Amniotic stem cell (primary cell): ENCODE measurements around the gene ERICH4.
"Not testable (repeated sequence)": the region's sequence is repeated elsewhere in the genome, so short reads cannot be mapped to it uniquely, and the experiment has no call there.

Experiments
- DNase-seq: peaks from one replicate; lab custom pipeline; 2025; lab: John Stamatoyannopoulos, UW

Gene ERICH4

DNA sequence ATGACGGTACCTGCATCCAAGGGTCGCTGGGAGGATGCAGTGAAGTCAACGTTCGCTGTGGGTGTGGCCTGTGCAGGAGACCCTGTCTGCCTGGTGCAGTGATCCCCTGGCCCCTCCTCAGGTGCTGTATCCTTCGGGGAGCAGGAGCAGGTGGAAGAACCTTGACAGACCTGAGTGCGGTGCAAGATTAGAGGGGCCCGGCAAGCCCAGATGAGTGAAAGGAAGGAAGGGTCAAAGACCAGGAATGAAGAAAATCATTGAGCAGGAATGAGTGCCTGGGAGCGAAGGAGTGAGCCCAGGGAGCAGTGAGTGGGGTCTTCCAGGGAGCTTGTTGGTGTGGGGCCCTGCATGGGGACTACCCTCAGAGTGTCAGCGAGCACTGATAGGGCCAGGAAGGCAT lies 28.5 kb upstream of the ERICH4 start:
- DNase-seq = no peak

DNA sequence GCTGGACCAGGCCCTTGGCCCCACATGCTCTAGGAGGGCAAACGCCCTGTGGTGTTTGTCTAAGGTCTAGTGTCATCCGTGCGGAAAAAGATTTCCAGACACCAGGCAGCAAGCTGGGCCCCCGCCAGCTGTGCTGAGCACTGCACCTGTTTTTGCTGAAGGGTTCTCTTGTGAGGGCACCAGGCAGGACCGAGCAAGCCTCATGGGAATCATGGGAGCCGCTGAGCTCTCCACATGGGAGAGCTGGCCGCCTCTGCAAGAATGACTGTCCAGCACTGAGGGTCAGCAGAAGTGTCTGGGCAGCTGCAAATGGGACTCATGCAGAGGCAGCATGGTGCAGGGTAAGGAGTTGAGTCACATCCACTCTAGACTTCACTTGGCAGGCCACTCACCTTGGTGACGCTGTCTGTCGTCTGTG lies 27.8 kb upstream of the ERICH4 start:
- DNase-seq = no peak

DNA sequence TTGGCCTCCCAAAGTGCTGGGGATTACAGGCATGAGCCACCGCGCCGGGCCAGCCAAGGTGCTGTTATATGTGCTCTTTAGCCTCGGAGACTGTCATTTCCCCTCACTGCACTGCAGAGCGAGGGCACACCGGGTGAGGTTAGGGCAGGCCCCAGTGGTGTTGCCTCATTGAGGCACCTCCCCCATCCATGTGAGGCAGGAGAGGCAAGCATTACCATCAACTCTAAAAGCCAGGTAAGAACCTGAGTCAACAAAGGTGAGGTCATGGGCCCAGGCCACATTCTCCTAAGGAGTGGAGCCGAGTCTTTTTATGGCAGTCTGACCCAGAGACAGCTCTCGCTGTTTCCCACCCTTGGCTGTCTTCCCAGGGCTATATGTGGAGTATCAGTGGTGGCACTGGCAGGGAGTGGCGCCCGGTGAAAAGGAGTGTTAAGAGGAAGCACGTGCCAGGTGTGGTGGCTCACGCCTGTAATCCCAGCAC lies 26.7 kb upstream of the ERICH4 start:
- no peak for DNase-seq

DNA sequence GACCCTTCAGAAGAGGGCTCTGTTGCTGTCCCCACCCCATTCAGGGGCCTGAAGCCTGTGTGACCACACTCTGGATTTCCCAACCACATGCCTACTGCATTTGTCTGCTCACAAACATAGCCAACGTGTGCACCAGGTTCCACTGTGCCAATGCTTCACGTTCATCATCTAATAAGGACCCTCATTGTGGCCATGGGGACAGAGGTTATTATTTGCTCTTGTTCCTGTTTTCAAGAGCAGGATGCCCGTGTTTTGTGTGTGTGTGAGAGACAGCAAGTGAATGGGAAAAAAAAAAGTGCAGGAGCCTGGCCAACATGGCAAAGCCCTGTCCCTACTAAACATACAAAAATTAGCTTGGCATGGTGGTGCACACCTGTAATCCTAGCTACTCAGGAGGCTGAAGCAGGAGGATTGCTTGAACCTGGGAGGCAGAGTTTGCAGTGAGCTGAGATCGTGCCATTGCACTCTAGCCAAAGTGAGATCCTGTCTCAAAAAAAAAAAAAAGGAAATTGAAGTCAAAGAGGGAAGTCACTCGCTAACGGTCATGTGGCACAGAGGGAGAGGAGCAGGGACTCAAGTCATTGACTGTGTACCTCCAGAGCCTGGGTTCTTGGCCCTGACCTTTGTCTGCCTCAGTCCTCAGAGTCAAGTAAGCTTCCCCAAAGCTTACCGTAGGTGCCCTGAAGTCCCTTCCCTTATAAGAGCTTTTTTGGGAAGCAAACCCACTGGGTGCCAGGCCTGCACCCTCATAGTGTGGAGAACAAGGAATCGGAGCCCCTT lies 22.7 kb upstream of the ERICH4 start:
- DNase-seq = no peak

DNA sequence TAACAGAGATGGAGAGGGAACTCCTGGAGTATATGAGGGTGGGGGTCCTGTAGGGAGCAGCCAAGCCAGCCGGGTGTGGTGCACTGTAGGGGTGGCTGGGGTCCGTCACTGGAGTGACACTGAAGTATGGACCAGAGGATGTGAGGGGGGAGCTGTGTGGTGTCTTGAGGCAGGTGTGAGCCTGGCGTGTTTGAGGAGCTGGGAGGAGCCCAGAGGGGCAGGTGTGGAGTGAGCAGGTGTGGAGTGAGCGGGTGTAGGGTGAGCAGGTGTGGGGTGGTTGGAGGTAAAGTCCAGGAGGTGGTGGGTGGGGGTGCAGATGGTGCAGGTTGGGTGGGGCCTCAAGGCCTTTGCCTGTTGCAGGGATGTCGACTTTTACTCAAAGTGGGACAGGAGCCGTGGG lies 21.6 kb upstream of the ERICH4 start:
- DNase-seq = no peak

DNA sequence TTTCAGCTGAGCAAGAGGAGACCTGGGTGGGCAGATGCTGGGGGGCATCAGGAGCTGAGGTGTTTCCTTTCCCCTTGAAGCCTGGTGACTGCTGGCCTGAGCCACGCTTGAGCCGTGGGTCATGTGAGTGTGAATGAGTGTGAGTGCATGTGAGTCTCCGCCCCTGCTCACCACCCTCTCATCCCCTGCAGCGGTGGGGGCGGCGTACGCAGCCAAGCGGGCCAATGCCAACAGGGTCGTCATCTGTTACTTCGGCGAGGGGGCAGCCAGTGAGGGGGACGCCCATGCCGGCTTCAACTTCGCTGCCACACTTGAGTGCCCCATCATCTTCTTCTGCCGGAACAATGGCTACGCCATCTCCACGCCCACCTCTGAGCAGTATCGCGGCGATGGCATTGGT lies 21.0 kb upstream of the ERICH4 start:
- no peak for DNase-seq

DNA sequence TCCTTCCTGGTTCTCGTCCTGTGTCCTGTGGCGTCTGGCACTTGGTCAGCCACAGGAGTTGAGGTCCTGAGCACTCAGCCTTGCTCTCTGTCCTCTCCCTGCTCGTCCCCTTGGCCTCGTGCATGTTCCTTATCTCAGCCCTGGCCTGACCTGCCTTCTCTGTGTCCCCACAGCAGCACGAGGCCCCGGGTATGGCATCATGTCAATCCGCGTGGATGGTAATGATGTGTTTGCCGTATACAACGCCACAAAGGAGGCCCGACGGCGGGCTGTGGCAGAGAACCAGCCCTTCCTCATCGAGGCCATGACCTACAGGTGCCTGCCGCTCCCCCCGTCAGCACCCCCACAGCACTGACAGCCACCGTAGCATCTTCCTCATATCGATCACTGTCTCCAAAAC lies 20.5 kb upstream of the ERICH4 start:
- no peak for DNase-seq

DNA sequence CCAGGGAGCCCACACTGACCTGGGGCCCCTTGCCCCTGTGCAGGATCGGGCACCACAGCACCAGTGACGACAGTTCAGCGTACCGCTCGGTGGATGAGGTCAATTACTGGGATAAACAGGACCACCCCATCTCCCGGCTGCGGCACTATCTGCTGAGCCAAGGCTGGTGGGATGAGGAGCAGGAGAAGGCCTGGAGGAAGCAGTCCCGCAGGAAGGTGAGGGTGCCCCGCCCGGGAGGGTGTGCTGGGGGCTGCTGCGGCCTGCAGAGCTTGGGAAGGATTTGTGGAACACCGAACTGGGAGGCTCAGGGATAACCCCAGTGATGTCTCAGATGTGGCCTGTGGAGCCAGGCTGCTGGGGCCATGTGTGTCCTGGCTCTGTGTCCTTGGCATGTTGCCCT lies 20.0 kb upstream of the ERICH4 start:
- no peak for DNase-seq

DNA sequence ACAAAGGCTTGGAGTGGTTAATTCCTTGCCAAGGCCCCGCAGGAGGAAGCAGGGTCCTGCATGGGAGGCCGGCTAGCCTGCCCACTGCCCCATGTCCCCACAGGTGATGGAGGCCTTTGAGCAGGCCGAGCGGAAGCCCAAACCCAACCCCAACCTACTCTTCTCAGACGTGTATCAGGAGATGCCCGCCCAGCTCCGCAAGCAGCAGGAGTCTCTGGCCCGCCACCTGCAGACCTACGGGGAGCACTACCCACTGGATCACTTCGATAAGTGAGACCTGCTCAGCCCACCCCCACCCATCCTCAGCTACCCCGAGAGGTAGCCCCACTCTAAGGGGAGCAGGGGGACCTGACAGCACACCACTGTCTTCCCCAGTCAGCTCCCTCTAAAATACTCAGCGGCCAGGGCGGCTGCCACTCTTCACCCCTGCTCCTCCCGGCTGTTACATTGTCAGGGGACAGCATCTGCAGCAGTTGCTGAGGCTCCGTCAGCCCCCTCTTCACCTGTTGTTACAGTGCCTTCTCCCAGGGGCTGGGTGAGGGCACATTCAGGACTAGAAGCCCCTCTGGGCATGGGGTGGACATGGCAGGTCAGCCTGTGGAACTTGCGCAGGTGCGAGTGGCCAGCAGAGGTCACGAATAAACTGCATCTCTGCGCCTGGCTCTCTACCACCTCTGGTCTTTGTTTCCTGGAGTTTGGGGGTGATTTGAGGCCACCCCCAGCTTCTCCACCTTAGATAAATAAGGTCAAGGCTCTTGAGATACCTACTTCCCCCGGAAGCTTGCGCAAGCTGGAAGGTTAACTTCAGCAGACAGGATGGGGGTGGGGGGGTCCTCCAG lies 18.4 kb upstream of the ERICH4 start:
- DNase-seq = no peak

DNA sequence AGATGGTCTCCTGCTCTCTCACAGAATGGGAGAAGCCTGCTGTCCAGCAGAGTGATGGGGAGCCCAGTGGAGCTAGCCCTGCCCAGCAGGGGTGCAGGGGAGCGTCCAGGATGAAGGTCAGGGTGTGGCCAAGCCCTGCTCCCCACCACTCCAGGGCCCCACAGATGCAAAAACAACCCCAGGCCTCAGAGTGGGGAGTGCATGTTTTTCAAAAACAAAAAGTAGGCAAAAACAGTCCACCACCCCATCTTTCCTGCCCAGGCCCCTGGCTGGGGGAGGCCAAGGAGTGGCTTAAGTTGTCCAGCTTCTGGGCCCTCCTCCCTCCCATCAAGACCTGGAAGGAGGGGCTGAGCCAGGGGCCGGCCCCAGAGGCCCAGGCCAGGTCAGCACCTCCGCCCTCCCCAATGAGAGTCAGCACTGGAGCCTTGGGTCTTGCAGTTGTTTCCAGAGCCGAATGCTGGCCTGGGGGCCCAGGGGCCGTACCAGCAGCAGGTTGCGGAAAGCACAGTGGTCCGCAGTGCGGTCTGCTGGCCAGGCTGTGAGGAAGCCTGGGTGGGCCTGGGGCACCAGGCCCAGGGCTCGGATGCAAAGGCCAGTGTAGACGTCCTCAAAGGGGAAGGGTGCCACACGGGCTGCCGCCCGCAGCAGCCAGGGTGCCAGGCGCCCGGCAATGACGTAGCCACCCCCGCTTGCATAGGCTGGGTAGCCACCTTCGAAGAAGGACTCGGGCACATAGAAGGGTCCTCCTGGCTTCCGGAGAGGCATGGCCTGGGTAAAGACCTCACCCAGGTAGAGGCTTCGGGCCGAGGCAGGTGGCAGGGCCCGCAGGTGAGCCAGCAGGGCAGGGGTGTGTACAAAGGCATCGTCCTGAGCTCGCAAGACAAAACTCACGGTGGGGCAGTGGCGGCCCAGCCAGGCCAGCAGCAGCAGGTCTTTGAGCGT lies 17.5 kb upstream of the ERICH4 start:
- DNase-seq = no peak

DNA sequence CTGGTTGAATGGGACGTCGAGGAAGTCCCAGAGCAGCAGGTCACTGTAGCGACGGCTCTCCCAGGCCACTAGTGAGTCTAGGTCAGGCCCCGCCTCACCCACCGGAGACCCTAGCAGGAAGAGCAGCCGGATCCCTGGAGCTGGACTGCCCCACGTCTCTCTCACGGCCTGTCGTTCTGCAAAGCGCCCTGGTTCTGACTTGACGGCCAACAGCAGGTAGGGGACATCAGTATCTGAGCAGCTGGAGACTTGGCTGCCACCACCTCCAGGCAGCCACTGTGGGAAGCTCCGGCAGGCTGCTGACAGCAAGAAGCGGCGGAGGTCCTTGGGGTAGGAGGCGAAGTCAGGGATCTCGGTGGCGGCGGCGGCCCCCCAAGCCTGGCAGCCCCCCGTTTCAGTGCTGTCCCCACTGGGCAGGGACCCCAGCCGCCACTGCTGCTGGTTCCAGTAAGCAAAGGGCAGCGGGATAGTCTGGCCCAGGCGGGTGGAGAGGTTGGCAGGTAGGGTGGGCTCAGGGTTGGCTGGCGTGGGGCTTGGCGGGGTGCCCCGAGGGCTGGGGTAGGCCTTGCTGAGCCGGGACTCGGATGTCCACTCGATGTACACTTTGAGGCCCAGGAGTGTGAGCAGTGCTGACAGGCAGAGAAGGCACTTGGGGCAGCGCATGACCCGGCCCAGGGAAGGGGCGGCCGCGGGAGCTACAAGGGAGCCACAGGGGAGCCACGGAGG lies 16.7 kb upstream of the ERICH4 start:
- no peak for DNase-seq

DNA sequence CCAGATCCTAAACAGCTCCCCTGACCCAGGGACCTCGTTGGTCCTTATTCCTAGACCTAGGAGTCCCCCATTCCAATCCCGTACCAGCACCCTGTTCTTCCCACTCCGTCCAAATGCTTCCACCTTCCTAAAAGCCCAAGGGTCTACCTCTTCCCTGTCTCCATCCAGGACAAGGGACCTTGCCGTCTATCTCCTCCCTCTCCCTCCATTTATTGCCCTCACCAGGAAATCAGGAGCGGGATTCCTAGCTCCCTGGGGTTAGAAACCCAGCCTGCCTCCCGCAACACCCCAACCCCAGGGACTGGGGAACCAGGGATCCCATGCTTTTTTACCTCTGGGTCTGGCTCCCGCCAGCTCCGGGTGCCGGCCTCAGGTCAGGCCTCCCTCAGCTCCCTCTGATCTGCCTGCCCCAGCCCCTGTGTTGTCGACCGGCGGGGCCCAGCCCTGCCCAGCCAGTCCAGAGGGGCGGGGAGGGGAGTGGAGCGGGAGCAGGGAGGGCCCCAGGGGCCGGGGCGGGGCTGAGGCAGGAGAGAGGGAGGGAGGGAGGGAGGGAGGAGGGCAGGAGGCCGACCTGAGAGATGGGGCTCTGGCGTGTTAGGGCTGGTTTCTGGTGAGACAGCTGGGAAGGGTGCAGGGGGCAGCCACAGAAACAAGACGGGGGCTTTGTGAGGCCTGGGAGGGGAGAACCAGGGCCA lies 15.9 kb upstream of the ERICH4 start, which contains the start of gene B3GNT8:
TSS of gene B3GNT8 (minus strand) at position 423 of the 695 bp plus-strand sequence. CDS start 596 bp downstream, outside the sequence.
- no peak for DNase-seq

DNA sequence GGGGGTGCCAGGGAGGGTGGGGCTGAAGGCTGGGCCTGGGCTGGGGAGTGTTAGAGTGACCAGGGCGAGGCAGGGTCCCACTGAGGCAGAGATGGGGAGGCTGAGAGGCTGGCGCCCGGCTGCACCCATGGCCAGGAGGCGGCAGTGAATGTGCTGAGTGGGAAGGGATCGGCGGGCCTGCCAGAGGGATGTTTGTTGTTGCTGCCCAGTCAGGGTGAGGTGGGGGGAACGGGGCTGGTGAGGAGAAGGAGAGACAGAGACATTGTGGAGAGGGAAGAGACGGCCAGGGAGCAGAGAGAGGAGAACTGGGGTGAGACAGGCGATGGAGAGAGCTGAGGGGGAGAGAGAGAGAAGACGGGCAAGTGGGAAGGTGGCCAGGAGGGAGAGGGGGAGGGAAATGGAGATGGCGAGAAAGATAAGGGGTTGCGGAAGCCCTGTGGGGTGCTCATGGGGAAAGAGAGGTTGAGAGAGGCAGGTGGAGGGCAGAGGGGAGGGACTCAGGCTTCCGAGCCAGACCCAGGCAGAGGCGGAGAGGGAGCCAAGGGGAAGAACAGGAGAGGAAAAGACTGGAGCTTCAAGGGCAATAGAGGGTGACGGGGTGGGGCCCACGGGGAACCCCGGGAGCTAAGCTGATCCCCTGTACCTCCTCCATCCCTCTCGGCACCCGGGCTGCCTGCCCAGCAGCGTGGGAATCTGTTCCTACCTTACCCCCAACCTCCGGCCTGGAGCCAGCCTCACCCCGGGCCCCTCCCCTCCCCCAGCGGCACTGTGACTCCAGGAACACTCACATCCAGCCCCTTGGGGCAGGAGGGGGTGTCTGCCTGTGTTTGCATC lies 15.1 kb upstream of the ERICH4 start:
- DNase-seq = no peak

DNA sequence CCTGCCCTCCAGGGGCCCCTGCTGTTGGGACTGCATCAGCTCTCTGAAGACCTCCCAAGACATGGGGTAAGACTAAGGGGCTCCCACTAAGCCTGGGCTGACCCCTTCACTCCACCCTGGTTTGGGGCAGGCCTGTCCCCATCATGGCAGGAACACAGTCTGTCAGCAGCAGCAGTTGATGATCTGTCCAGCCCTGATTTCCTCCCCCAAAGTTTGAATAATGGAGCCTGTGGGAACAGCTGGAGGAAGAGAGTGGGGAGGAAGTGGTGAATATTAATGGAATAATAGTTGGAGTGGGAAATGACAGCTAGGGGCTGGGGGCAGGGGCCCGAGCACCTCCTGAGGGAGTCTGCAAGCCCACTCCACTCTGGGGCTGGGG lies 14.5 kb upstream of the ERICH4 start:
- DNase-seq = no peak

DNA sequence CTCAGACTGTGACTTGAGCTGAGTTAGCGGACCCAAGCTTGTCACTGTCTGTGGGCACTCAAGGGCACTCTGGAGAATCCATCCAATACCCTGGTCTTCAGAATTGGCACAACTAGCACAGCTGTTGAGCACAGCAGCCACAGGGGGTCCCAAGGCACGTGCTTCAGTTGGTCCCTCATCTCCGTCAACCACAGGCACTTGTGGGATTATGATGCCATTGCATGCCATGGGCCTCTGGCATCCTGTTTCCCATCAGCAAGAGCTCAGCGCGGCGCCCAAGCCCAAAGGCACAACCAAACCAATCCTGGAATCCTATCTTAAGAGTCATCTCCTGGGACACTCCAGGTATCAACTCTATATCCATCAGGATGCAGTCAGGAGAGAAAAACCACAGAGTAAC lies 12.0 kb upstream of the ERICH4 start:
- no peak for DNase-seq

DNA sequence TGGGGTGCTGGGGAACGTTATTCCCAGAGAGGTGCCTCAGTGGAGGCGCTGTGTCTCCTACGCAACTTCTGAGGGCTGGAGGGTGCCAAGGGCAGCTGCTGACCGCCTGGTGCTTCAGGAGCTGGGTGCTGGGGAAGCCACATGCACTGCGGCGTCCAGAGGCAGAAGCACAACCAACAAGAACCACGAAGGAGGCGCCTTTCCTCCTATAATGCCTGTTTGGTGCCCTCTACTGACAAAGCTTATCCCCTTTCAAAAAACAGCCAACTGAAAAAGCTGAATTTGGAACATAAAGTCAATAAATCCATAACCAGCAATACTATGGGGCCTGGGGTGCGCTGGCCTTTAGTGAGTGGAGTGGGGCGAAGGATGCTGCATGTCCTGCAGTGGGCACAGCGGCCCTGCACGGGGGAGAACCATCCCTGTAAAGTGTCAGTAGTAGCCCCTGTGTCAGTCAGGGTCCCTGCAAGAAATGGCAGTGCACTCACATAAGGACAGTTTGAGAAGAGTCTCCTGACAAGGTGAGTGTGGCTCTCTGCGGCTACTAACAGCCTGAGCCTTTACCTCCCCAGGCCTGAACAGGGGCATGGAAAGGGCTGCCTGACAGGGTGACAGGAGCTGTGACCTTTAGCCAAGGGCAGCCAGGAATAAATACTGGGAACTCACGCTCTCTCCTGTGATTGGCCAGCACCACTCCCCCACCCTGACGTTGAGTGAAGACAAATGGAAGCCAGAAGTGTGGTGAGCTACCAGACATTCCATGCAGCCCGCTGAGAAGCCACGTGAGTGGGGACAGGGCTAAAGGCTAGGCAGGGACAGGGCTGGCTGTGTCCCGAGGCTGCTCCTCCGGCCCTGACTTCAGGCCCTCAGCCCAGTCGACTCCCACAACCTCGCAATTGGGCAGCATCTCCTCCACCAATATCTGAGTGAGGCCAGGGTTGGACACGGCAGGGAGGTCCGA lies 11.2 kb upstream of the ERICH4 start:
- DNase-seq = no peak

DNA sequence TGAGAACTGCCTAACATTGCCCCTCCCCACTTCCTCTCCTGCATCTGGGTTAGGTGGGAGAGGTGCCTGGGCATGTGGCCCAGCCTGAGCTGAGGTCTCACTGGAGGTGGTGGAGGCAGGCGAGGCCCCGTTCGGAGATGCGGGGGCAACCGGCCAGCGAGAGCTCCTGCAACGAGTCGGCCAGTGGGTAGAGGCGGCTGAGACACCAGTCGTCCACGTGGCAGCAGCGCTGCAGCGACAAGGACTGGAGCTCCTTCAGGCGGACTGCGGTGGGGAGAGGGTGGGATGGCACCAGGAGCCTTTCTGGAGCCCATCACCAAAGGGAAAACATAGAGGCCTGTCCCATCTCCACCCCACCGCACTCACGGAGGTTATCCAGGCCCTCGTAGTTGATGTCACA lies 9.8 kb upstream of the ERICH4 start:
- no peak for DNase-seq

DNA sequence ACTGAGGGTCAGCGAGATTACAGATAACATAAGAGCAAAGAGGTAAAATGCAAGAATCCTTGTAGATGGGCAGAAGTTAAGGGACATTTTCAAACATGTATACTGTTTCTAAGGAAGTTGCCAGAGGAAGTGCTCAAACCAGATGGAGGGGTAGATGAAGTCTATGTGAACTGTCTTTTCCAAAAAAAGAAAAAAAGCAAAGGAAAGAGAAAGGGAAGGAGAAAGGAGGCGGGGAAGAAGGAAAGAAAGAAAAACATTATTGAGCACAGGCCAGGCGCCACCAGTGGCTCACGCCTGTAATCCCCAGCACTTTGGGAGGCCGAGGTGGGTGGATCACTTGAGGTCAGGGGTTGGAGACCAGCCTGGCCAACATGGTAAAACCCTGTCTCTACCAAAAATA lies 8.5 kb upstream of the ERICH4 start:
- DNase-seq = no peak

DNA sequence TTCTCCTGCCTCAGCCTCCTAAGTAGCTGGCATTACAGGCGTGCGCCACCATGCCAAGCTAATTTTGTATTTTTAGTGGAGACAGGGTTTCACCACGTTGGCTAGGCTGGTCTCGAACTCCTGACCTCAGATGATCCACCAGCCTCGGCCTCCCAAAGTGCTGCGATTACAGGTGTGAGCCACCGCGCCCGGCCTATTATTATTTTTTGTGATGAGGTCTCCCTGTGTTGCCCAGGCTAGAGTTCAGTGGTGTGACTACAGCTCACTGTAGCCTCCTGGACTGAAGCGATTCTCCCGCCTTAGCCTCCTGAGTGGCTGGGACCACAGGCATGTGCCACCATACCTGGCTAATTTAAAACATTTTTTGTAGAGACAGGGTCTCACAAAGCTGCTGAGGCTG lies 7.6 kb upstream of the ERICH4 start:
- not testable (repeated sequence) for DNase-seq
